Fibroblast of skin of scalp (primary cell): Measurements from ENCODE around the gene ETFA. TPM values are rescaled to one million over a fixed set of nuclear protein-coding genes. Genes with fewer than 3 reads are reported as not detected.

Source experiments
- DNase-seq: peaks from one replicate; pipeline ENCODE4 v3.0.0-alpha.2; 2013
- polyA plus RNA-seq, 2 experiments: library from polyadenylated mRNA; unstranded; fragments of 120-200 nt; gene quantifications; one replicate each; pipeline ENCODE4 v1.2.1, GENCODE V29; 2013; ENCODE audit not compliant: insufficient read length in 2 of 2

ETFA gene
- 143 TPM for polyA plus RNA-seq (2013, experiment 1 of 2; ENCODE audit: insufficient read length)
- polyA plus RNA-seq (2013, experiment 2 of 2; ENCODE audit: insufficient read length): 144 TPM

DNA sequence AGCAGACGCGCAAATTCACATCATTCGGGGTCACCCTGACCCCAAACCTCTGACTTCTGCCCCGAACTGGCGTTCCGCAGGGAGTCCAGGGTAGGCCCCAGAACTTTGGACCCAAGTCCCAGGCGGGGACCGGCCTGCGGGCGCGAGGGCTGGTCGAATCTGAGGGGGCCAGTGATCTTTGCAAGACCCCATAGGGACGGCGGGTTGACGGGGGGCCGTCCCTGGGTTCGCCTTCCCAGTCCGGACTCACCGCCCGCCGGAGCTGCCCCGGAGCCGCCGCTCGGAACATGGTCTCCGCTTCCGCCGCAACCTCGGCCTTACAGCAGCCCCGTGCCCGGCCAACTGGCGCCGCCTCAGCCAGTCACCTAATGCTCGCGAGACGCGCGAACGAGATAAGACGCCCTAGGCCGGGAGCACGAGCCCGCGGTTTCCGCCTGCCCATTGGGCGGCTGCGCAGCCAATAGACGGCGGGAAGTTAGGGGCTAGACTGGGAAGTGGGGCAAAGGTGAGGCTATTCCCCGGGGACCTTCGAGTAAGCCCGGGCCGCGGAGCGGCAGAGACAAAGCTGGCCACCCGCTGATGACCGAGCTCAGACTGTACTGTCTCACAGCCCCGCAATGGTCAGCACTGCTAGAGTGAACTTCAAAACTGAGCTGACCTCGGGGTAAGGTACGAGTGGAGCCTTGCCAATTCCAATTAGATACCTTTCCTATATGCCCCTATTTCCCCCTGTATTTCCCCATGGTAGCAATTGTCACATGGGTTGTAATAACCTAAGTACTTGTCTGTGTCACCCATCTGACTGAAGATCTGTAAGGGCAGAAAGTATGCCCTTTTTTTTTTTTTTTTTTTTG, at the start of gene ETFA:
Gene ETFA, minus strand, starts transcription at position 370 of the 854 bp plus-strand sequence. Its CDS starts 81 bp downstream, at position 289.
- DNase-seq: peak; percentile 98

DNA sequence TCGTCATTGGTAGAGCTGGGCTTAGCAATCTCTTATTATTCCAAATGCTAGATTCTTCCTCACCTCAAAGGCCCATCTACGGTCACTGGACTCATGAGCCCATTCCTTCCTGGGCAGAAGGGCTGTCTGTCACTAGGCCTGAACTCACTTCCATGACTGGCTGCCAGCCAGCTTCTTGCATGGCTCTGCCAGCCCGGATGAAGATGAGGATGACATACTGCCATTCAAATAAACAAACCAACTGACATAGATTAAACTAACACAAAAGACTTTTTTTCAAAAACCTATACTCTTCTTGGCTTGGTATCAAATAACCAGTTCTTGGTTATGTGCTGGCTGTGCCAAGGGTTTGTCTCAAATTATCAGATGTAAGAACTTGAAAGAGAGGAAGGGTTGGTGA, 49.1 kb upstream of the ETFA start:
- no peak for DNase-seq

GRCh38 chr15:76359152-76359551, 47.9 kb upstream of the ETFA start:
- DNase-seq: no peak

- no peak for DNase-seq
These were observed 47.2 kb upstream of the ETFA start for GRCh38 chr15:76358453-76358852.

- DNase-seq: no peak
These were observed 43.7 kb upstream of the ETFA start for GRCh38 chr15:76354823-76355440.

DNA sequence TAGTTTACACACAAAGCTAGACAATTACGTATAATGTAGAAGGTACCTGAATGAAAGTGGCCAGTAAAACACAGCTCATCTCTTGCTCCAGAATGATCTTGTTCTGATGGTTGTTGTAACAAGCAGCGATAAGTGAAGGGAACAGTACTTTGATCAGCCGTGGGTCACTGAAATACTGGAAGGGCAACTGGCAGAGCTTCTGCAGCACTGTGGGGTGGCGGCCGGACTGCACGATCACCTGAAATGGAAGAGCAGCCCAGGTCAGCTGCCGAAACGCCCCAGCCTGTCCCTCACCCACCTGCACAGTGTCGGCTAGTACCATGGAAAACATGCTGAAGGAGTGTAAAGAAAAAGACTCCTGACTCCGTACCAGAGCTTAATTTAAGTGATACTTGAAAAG, 42.6 kb upstream of the ETFA start:
- DNase-seq: no peak

DNA sequence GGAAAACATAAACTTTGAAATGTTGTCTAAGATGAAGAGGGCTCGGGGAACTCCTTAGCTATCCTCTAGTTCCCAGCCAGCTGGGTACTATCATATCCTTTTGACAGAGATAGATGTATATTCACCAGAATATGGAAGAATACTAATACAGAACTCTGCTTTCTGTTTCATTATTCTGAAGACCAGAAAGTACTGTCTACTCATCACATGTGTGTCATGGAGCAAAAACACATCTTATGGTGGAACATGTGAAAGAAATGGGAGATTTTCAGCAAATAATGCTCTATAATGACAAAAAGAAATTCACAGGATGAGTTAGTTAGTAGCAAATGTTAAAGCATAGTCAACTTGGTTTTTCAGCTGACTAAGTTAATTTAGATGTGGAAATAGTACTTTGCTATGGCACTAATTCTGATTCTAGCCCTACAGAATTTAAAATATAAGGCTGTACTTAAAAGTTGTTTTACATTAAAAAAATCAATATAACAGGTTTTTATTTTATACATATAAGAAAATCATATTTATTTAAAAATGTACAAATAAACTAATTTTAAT, 41.8 kb upstream of the ETFA start:
- no peak for DNase-seq

- DNase-seq: no peak
These were observed 38.2 kb upstream of the ETFA start for GRCh38 chr15:76349301-76350070.

- no peak for DNase-seq
These were observed 36.3 kb upstream of the ETFA start for GRCh38 chr15:76347482-76348055.

- DNase-seq: peak; percentile 25
These were observed 35.6 kb upstream of the ETFA start for GRCh38 chr15:76346669-76347481.

GRCh38 chr15:76345880-76346668, 34.8 kb upstream of the ETFA start:
- no peak for DNase-seq

- no peak for DNase-seq
These were observed 34.3 kb upstream of the ETFA start for GRCh38 chr15:76345583-76345879.

- no peak for DNase-seq
These were observed 33.8 kb upstream of the ETFA start for GRCh38 chr15:76344893-76345582.

DNA sequence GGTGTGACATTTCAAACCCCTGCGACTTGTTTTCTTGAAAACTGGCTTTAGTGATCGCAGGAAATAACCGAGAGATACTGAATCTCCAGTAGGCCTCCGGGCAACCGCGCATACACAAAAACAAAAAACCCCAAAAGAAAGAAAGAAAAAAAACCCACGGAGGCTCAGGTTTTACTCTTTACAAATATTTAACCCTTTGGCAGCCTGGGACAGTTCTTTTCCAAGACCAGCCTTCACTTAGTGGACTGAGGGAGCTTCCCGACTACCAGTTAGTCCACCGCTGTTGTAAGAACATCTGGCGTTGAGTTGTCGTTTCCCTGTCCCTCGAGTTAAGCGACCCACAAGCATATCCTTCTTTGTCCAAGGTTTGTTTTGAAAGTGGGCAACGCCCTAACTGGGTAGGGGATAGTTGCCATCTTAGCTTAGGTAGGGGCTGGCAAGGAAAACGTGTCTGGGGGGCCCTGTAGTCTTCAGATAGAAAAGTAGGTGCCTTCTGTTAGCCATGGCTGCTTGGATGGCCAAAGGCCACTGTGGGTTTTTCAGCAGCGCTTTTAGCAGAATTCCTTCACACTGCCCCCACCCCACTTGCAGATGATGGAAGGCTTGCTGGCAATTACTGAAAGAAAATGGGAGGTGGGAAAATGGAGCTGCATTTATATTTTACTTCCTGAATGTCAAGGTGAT, 32.2 kb upstream of the ETFA start:
- no peak for DNase-seq

- no peak for DNase-seq
These were observed 31.3 kb upstream of the ETFA start for GRCh38 chr15:76342382-76343201.

GRCh38 chr15:76342058-76342381, 30.8 kb upstream of the ETFA start:
- DNase-seq: no peak

DNA sequence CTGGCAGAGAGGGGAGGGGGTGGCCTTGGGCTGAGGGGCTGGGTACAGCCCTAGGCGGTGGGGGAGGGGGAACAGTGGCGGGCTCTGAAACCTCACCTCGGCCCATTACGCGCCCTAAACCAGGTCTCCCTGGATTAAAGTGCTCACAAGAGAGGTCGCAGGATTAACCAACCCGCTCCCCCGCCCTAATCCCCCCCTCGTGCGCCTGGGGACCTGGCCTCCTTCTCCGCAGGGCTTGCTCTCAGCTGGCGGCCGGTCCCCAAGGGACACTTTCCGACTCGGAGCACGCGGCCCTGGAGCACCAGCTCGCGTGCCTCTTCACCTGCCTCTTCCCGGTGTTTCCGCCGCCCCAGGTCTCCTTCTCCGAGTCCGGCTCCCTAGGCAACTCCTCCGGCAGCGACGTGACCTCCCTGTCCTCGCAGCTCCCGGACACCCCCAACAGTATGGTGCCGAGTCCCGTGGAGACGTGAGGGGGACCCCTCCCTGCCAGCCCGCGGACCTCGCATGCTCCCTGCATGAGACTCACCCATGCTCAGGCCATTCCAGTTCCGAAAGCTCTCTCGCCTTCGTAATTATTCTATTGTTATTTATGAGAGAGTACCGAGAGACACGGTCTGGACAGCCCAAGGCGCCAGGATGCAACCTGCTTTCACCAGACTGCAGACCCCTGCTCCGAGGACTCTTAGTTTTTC, 30.2 kb upstream of the ETFA start:
- no peak for DNase-seq

DNA sequence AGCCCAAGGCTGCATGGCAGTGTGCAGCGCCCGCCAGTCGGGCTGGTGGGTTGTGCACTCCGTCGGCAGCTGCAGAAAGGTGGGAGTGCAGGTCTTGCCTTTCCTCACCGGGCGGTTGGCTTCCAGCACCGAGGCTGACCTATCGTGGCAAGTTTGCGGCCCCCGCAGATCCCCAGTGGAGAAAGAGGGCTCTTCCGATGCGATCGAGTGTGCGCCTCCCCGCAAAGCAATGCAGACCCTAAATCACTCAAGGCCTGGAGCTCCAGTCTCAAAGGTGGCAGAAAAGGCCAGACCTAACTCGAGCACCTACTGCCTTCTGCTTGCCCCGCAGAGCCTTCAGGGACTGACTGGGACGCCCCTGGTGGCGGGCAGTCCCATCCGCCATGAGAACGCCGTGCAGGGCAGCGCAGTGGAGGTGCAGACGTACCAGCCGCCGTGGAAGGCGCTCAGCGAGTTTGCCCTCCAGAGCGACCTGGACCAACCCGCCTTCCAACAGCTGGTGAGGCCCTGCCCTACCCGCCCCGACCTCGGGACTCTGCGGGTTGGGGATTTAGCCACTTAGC, 29.6 kb upstream of the ETFA start:
- DNase-seq: no peak
